PC-3 (cell line): ENCODE data around the gene ITPRIP.

Experiments
- CTCF ChIP-seq: fragments of 300-600 bp; sonication (generic); conservative IDR thresholded peaks from 2 replicates; pipeline ENCODE4 v1.5.1; 2017; ENCODE audit warnings: antibody characterized with exemption, low read depth, mild to moderate bottlenecking, low read length
- EZH2phosphoT487 ChIP-seq: fragments of 300-600 bp; sonication (generic); IDR thresholded peaks from 2 replicates; pipeline ENCODE4 v1.6.1; 2018; ENCODE audit warnings: mild to moderate bottlenecking, antibody characterized with exemption, low read length, borderline replicate concordance

- TF ChIP-seq CTCF = no peak
- TF ChIP-seq EZH2phosphoT487 = no peak
These were observed 22.8 kb downstream of the ITPRIP start for GRCh38 chr10:104315486-104315921.
